IgD-negative memory B cell (primary cell): ENCODE measurements around the gene PTPN6. TPM values are rescaled to one million over a fixed set of nuclear protein-coding genes. Genes with fewer than 3 reads are reported as not detected.
"Not testable (repeated sequence)": the region's sequence is repeated elsewhere in the genome, so short reads cannot be mapped to it uniquely, and the experiment has no call there.

ENCODE experiments used
- H3K27ac Mint-ChIP-seq, 3 donors: one replicate each; pipeline ENCODE4 v1.8.0; 2020 to 2022; ENCODE audit warnings: mild to moderate bottlenecking in 3 of 3, mixed read lengths in 3 of 3, moderate library complexity in 1 of 3
- H3K27me3 Mint-ChIP-seq: one replicate; pipeline ENCODE4 v1.8.0; 2021; ENCODE audit warnings: mixed read lengths
- H3K36me3 Mint-ChIP-seq: one replicate; pipeline ENCODE4 v1.8.0; 2020; ENCODE audit warnings: mild to moderate bottlenecking, mixed read lengths
- H3K4me1 Mint-ChIP-seq, 3 donors: one replicate each; pipeline ENCODE4 v1.8.0; 2020 to 2022; ENCODE audit warnings: mixed read lengths in 3 of 3, mild to moderate bottlenecking in 1 of 3
- H3K4me3 Mint-ChIP-seq, 4 donors: one replicate each; pipeline ENCODE4 v1.8.0; 2020 to 2022; ENCODE audit warnings: mild to moderate bottlenecking in 4 of 4, mixed read lengths in 4 of 4, moderate library complexity in 3 of 4
- H3K9me3 Mint-ChIP-seq, 3 donors: one replicate each; pipeline ENCODE4 v1.8.0; 2020 to 2021; ENCODE audit warnings: mixed read lengths in 3 of 3, mild to moderate bottlenecking in 1 of 3
- polyA plus RNA-seq: library from polyadenylated mRNA; unstranded; fragments of 300-500 nt; fragmentation: Illumina TruSeq; gene quantifications from one replicate; pipeline ENCODE4 v1.2.3, GENCODE V29; 2021

Gene PTPN6
- 1,038 TPM for polyA plus RNA-seq

- peaks cover 43 to 58% (median 57%) of the 10 kb centered on the region in 3 donors for H3K4me1 Mint-ChIP-seq
- peak within 1 kb of the TSS; percentile 90 to 100 (median 98) for H3K4me3 Mint-ChIP-seq
- H3K27me3 Mint-ChIP-seq = no peaks in the 10 kb centered on the region
- peaks cover 20% of the 10 kb centered on the region for H3K36me3 Mint-ChIP-seq
- H3K27ac Mint-ChIP-seq = peak within 1 kb of the TSS; percentile 95 to 97 (median 97)
- H3K9me3 Mint-ChIP-seq = no peaks in the 10 kb centered on the region
These were observed at the start of gene PTPN6 for GRCh38 chr12:6950811-6951540. Gene PTPN6, plus strand, starts transcription at chr12:6951356. Its CDS starts 157 bp downstream, at chr12:6951513.

GRCh38 chr12:6902448-6902847 lies 48.7 kb upstream of the PTPN6 start:
- no peaks in the 10 kb centered on the region for H3K9me3 Mint-ChIP-seq
- no peaks in the 10 kb centered on the region for H3K27me3 Mint-ChIP-seq
- no peak overlapping the region for H3K4me3 Mint-ChIP-seq
- H3K4me1 Mint-ChIP-seq = peaks cover 3 to 6% (median 6%) of the 10 kb centered on the region in 3 donors
- peak overlapping the region in 2 of 3 donors; percentile 49 to 54 for H3K27ac Mint-ChIP-seq
- H3K36me3 Mint-ChIP-seq = peaks cover 1% of the 10 kb centered on the region

GRCh38 chr12:6903722-6904121 lies 47.4 kb upstream of the PTPN6 start:
- Mint-ChIP-seq H3K4me1 (peaks cover 3 to 6% (median 6%) of the 10 kb centered on the region in 3 donors), H3K27me3 (no peaks in the 10 kb centered on the region), H3K4me3 (peak overlapping the region in 2 of 4 donors; percentile 30 to 57), H3K36me3 (peaks cover 1% of the 10 kb centered on the region), H3K27ac (peak overlapping the region in 1 of 3 donors; percentile 49), H3K9me3 (no peaks in the 10 kb centered on the region)

- H3K4me3 Mint-ChIP-seq = peak within 1 kb of the TSS in 2 of 4 donors; percentile 30 to 57
- no peaks in the 10 kb centered on the region for H3K9me3 Mint-ChIP-seq
- peak within 1 kb of the TSS in 1 of 3 donors; percentile 49 for H3K27ac Mint-ChIP-seq
- no peaks in the 10 kb centered on the region for H3K27me3 Mint-ChIP-seq
- peaks cover 1% of the 10 kb centered on the region for H3K36me3 Mint-ChIP-seq
- peaks cover 3 to 6% (median 6%) of the 10 kb centered on the region in 3 donors for H3K4me1 Mint-ChIP-seq
These were observed 46.6 kb upstream of the PTPN6 start, which contains the start of gene LRRC23 for GRCh38 chr12:6904280-6905276. Gene LRRC23, plus strand, starts transcription at chr12:6904822. Its CDS starts 812 bp downstream, at chr12:6905634.

- no peaks in the 10 kb centered on the region for H3K27me3 Mint-ChIP-seq
- H3K27ac Mint-ChIP-seq = no peak overlapping the region
- no peaks in the 10 kb centered on the region for H3K9me3 Mint-ChIP-seq
- peaks cover 1% of the 10 kb centered on the region for H3K36me3 Mint-ChIP-seq
- no peak overlapping the region for H3K4me3 Mint-ChIP-seq
- H3K4me1 Mint-ChIP-seq = peaks cover 2 to 6% (median 3%) of the 10 kb centered on the region in 3 donors
These were observed 45.6 kb upstream of the PTPN6 start for GRCh38 chr12:6905414-6906040.

GRCh38 chr12:6908141-6908540 lies 43.0 kb upstream of the PTPN6 start:
- H3K9me3 Mint-ChIP-seq, H3K4me3 Mint-ChIP-seq, H3K4me1 Mint-ChIP-seq, H3K27me3 Mint-ChIP-seq, H3K36me3 Mint-ChIP-seq: not testable (repeated sequence)
- peak overlapping the region in 1 of 3 donors; percentile 82 for H3K27ac Mint-ChIP-seq

GRCh38 chr12:6909421-6910145 lies 41.6 kb upstream of the PTPN6 start:
- Mint-ChIP-seq H3K27me3 (no peaks in the 10 kb centered on the region), H3K27ac (peak overlapping the region in 1 of 3 donors; percentile 31)

GRCh38 chr12:6912164-6912935 lies 38.8 kb upstream of the PTPN6 start:
- H3K27me3 Mint-ChIP-seq = peaks cover 4% of the 10 kb centered on the region
- peak overlapping the region in 3 of 4 donors; percentile 67 to 93 (median 81) for H3K4me3 Mint-ChIP-seq
- H3K27ac Mint-ChIP-seq = peak overlapping the region in 1 of 3 donors; percentile 82
- H3K36me3 Mint-ChIP-seq = peaks cover 1% of the 10 kb centered on the region
- no peaks in the 10 kb centered on the region for H3K9me3 Mint-ChIP-seq
- H3K4me1 Mint-ChIP-seq = peaks cover 9 to 13% (median 10%) of the 10 kb centered on the region in 3 donors

More at GRCh38 chr12:6909421-6910145, 41.6 kb upstream of the PTPN6 start:
- Mint-ChIP-seq H3K36me3 (no peaks in the 10 kb centered on the region), H3K4me3 (no peak overlapping the region), H3K4me1 (peaks cover 3 to 7% (median 4%) of the 10 kb centered on the region in 3 donors), H3K9me3 (no peaks in the 10 kb centered on the region)

- H3K4me1 Mint-ChIP-seq = peaks cover 9 to 14% (median 14%) of the 10 kb centered on the region in 3 donors
- H3K9me3 Mint-ChIP-seq = no peaks in the 10 kb centered on the region
- H3K36me3 Mint-ChIP-seq = peaks cover 1% of the 10 kb centered on the region
- peak within 1 kb of the TSS; percentile 82 to 95 (median 92) for H3K27ac Mint-ChIP-seq
- peak within 1 kb of the TSS; percentile 90 to 99 (median 94) for H3K4me3 Mint-ChIP-seq
- peaks cover 4% of the 10 kb centered on the region for H3K27me3 Mint-ChIP-seq
These were observed 36.8 kb upstream of the PTPN6 start, which contains the start of gene ENO2 for GRCh38 chr12:6914246-6914946. Gene ENO2, plus strand, starts transcription at chr12:6914580. Its CDS starts 1,253 bp downstream, at chr12:6915833.

- peak overlapping the region; percentile 90 to 99 (median 94) for H3K4me3 Mint-ChIP-seq
- H3K36me3 Mint-ChIP-seq = peaks cover 1% of the 10 kb centered on the region
- H3K4me1 Mint-ChIP-seq = peaks cover 12 to 21% (median 18%) of the 10 kb centered on the region in 3 donors
- peak overlapping the region; percentile 82 to 95 (median 92) for H3K27ac Mint-ChIP-seq
- peaks cover 4% of the 10 kb centered on the region for H3K27me3 Mint-ChIP-seq
- no peaks in the 10 kb centered on the region for H3K9me3 Mint-ChIP-seq
These were observed 36.0 kb upstream of the PTPN6 start for GRCh38 chr12:6914947-6915788.

GRCh38 chr12:6915789-6916285 lies 35.3 kb upstream of the PTPN6 start:
- Mint-ChIP-seq H3K4me3 (peak overlapping the region; percentile 57 to 99 (median 94)), H3K27ac (peak overlapping the region in 1 of 3 donors; percentile 45), H3K9me3 (no peaks in the 10 kb centered on the region), H3K27me3 (peaks cover 4% of the 10 kb centered on the region), H3K36me3 (peaks cover 1% of the 10 kb centered on the region), H3K4me1 (peaks cover 12 to 21% (median 18%) of the 10 kb centered on the region in 3 donors)
